ENCODE data around the gene LPP.
A peak's percentile ranks its signal among the peaks of the same experiment; 100 is the strongest.

The LPP gene

DNA sequence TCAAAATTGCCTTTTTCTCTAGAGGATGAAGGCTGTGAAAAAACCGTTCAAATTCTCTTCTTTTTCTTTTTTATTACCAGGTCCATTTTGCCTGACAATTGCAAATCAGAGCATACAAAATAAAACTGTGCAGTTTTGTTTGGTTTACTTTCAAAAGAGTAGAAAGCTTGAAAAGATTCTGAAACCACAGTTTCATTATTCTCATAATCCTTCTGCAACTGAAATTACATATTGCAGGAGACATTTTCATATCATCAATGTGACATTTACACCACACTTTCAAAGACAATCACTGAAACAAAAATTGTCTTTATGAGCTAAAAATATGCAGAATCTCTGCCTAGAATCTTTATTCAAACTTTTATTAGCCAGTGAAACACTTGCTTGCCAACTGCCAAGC lies 721.5 kb downstream of the LPP start:
- in situ Hi-C loops (cut with HindIII; ENCODE audit: low sequenced_read_pairs), result no loop called here
- DNase-seq (ENCODE audit: low read depth), result no peak
- TF ChIP-seq, protein P1, sequence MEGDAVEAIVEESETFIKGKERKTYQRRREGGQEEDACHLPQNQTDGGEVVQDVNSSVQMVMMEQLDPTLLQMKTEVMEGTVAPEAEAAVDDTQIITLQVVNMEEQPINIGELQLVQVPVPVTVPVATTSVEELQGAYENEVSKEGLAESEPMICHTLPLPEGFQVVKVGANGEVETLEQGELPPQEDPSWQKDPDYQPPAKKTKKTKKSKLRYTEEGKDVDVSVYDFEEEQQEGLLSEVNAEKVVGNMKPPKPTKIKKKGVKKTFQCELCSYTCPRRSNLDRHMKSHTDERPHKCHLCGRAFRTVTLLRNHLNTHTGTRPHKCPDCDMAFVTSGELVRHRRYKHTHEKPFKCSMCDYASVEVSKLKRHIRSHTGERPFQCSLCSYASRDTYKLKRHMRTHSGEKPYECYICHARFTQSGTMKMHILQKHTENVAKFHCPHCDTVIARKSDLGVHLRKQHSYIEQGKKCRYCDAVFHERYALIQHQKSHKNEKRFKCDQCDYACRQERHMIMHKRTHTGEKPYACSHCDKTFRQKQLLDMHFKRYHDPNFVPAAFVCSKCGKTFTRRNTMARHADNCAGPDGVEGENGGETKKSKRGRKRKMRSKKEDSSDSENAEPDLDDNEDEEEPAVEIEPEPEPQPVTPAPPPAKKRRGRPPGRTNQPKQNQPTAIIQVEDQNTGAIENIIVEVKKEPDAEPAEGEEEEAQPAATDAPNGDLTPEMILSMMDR (IDR thresholded peaks at IDR 0.05; ENCODE audit: low read depth, low read length, missing control alignments), result no peak
- H3K4me3 ChIP-seq (ENCODE audit: low read depth, low read length), result no peak overlapping the region

DNA sequence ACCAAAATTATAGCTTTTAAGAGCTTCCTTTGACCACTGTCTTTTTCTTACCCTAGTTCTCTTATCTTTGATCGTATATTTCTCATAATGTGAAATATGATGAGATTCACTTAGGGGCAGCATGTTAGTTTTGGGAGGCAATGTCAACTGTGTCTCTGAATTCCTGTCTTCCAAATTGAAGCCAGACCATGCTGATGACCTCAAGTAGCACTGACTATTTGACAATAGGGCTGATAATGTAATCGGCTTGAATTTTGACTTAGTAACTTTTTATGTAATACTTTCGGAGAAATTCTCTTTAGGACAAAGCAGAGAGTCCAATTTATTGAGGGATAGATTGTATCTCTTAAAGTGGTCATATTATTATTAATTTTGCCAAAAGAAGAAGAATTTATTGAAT lies 722.4 kb downstream of the LPP start:
- H3K4me3 ChIP-seq (ENCODE audit: low read depth, low read length), result no peak overlapping the region
- no peak for DNase-seq (ENCODE audit: low read depth)
- TF ChIP-seq, protein P1 (IDR thresholded peaks at IDR 0.05; ENCODE audit: low read depth, low read length, missing control alignments), result no peak
- in situ Hi-C loops (cut with HindIII; ENCODE audit: low sequenced_read_pairs), result no loop called here

DNA sequence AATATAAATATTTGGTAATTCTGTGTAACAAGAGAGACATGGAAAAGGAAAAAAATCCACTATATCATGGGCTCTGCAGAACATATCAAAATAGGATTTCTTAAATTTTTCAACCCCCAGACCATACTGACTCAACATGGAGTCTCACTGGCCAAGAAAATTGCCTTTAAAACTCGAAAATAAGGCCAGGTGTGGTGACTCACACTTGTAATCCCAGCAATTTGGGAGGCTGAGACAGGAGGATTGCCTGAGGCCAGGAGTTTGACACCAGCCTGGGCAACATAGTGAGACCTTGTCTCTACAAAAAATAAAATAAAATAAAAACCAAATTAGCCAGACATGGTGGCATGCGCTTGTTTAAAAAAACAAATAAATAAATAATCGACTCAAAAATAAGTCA lies 723.4 kb downstream of the LPP start:
- in situ Hi-C loops (cut with HindIII; ENCODE audit: low sequenced_read_pairs), result no loop called here
- TF ChIP-seq, protein P1 (IDR thresholded peaks at IDR 0.05; ENCODE audit: low read depth, low read length, missing control alignments), result no peak
- no peak overlapping the region for H3K4me3 ChIP-seq (ENCODE audit: low read depth, low read length)

DNA sequence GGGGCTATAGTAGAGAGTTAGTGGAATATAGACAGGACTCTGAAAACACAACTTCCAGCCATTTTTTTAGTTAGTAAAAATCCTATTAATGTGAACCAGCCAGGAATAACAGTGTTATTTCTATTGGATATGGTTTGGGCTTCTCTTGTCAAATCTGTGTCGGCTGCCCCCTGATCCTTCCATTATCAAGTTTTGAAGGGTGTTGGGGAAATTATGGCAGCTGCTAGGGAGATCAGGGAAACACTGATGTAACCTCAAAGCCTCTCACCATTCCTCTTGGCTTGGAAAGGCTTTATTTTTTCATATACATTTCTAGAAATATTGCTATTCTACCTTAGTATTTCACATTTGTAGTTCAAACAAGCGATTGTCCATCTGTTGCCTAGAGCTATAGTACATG lies 724.1 kb downstream of the LPP start:
- in situ Hi-C loops (cut with HindIII; ENCODE audit: low sequenced_read_pairs), result no loop called here
- no peak for DNase-seq (ENCODE audit: low read depth)
- no peak overlapping the region for H3K4me3 ChIP-seq (ENCODE audit: low read depth, low read length)
- TF ChIP-seq, protein P1 (IDR thresholded peaks at IDR 0.05; ENCODE audit: low read depth, low read length, missing control alignments), result no peak

More for the DNA sequence above, 723.4 kb downstream of the LPP start:
- no peak for DNase-seq (ENCODE audit: low read depth)

DNA sequence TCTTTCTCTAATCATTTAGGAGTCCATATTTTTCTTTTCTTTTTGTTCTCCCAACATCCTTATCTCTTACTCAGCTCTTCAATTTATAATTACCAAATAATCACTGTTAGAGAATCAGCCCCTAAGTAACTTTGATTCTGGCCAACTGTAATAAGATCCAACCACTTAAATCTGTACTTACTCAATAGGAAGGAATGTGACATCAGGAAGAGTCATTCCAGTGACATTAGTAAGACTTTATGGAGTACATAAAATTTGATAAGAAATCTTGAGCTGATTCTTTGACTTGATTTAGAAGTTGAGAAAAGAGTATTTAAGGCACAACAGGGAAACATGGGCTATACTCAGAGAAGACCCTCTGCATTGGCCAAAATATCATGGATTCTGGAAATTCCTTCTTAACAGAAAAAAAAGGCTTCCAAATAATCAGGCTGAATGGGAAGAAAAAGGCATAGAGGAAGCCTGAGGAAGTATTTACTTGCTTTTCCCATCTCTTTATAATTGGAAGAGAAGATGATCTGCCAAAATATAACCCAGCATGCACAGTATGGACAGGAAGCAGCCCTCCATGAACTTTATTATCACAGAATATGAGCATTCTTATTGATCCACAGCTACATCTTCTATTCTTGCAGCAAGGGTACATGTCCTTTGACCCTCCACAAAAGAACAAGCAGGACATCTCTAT lies 728.1 kb downstream of the LPP start:
- in situ Hi-C loops (cut with HindIII; ENCODE audit: low sequenced_read_pairs), result no loop called here
- H3K4me3 ChIP-seq (ENCODE audit: low read depth, low read length), result no peak overlapping the region
- DNase-seq (ENCODE audit: low read depth), result peak; percentile 75
- TF ChIP-seq, protein P1 (IDR thresholded peaks at IDR 0.05; ENCODE audit: low read depth, low read length, missing control alignments), result no peak

DNA sequence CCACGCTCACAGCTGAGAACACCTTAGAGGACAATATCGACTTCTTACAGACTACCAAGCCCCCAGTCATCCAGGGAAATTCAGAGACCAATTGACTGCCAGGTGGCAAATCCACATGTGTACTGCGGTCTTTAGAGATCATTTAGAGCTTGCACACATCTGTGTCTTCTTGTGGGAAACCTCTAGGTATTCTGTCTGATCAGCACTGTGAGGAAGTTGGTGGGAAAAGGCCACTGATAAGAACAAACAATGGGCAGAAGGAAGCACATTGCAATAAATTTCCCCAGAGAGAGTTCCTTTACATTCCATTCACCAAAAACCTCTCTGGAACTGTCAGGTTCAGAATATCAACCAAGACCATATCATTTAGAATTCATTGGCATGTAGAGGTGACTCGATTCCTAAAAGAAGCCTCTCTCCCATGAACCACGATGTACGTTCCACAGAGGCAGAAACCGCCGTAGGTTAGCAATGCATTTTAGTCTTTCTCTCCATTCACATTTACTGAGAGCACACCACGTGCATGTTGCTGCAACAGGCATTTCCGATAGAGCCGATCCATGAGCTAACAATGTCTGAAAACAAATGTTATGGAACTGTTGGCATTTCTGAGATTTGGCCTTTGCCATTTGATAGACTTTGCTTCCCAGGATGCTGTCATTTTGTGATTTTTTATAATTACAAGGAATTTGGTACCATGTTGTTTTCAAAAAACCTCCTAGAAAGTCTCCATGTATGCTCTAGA lies 730.5 kb downstream of the LPP start:
- in situ Hi-C loops (cut with HindIII; ENCODE audit: low sequenced_read_pairs), result no loop called here
- no peak for DNase-seq (ENCODE audit: low read depth)
- TF ChIP-seq, protein P1 (IDR thresholded peaks at IDR 0.05; ENCODE audit: low read depth, low read length, missing control alignments), result no peak
- no peak overlapping the region for H3K4me3 ChIP-seq (ENCODE audit: low read depth, low read length)
